HCT116 (cell line): ENCODE measurements around the gene GTPBP1. TPM values are rescaled to one million over a fixed set of nuclear protein-coding genes. Genes with fewer than 3 reads are reported as not detected.

ENCODE experiments used
- ATAC-seq: fragments of 200-7000 bp; cut with Tn5 transposase; 2 replicates; pipeline ENCODE4 v1.9.1; 2020; ENCODE audit warnings: mild to moderate bottlenecking, moderate library complexity
- BruUV-seq: library from RNA; stranded (reverse); fragments of 400-500 nt; replicated peaks from 2 replicates; lab custom pipeline; 2021; lab: Mats Ljungman, UMichigan
- CTCF ChIA-PET: fragments of 300-600 bp; sonication (Branson Sonifier 250); formaldehyde crosslinking; loops from one replicate; lab custom pipeline; 2021; ENCODE audit warnings: antibody characterized with exemption; lab: Charles Lee
- POLR2A ChIA-PET: fragments of 300-600, 350-600 bp; sonication (Branson Sonifier 250); formaldehyde crosslinking; loops from one replicate; lab custom pipeline; 2021; ENCODE audit warnings: antibody characterized with exemption; lab: Charles Lee
- RAD21 ChIA-PET, 2 experiments: fragments of 300-600 bp; sonication (Branson Sonifier 250); formaldehyde crosslinking; loops; one replicate each; lab custom pipeline; 2023; ENCODE audit warnings: low total read pairs in 2 of 2; ENCODE audit not compliant: uncharacterized antibody in 2 of 2, unreplicated experiment in 2 of 2, low non-redundant PET in 1 of 2; lab: Charles Lee
- DNase-seq: peaks from one replicate; pipeline ENCODE4 v3.0.0-alpha.2; 2010; ENCODE audit warnings: low read depth, low spot score
- H2AFZ ChIP-seq: fragments of 200-600 bp; shearing (Covaris generic), sonication (generic); 2 replicates; pipeline ENCODE4 v1.6.1; 2017; ENCODE audit warnings: low read depth, mixed run types, mixed read lengths, antibody characterized with exemption, low read length; ENCODE audit not compliant: poor library complexity, severe bottlenecking
- H3K27ac ChIP-seq: 2 replicates; pipeline ENCODE4 v1.5.1; 2012; ENCODE audit warnings: low read depth, low read length
- H3K27me3 ChIP-seq: fragments of 200-600 bp; sonication (generic); 2 replicates; pipeline ENCODE4 v1.6.1; 2016; ENCODE audit warnings: mixed run types, low read length, mixed read lengths; ENCODE audit not compliant: insufficient read depth
- H3K36me3 ChIP-seq, 2 experiments: fragments of 200-500 bp in 1 of 2; fragments of 200-600 bp in 1 of 2; sonication (Bioruptor generic) in 1 of 2; sonication (generic) in 1 of 2; 2 replicates each; pipeline versions ENCODE4 v1.5.1 to v1.6.1; 2014 to 2016; ENCODE audit warnings: low read length in 2 of 2, inconsistent platforms in 1 of 2, mixed read lengths in 1 of 2, mixed run types in 1 of 2; ENCODE audit not compliant: insufficient read depth in 2 of 2, control insufficient read depth in 1 of 2
- H3K4me1 ChIP-seq, 2 experiments: fragments of 200-600 bp in 1 of 2; sonication (generic) in 1 of 2; 2 replicates each; pipeline versions ENCODE4 v1.5.1 to v1.6.1; 2012 to 2017; ENCODE audit warnings: low read length in 2 of 2, inconsistent platforms in 1 of 2, mild to moderate bottlenecking in 1 of 2, mixed read lengths in 1 of 2, mixed run types in 1 of 2, moderate library complexity in 1 of 2; ENCODE audit not compliant: insufficient read depth in 2 of 2, control insufficient read depth in 1 of 2
- H3K4me2 ChIP-seq: fragments of 200-600 bp; sonication (generic); 2 replicates; pipeline ENCODE4 v1.6.1; 2017; ENCODE audit warnings: mixed run types, low read length, mixed read lengths
- H3K4me3 ChIP-seq, 2 experiments: fragments of 200-600 bp in 1 of 2; sonication (generic) in 1 of 2; replicated peaks in 1 of 2; 2 replicates each; pipeline ENCODE4 v1.5.1; 2011 to 2016; ENCODE audit warnings: low read length in 2 of 2, control low read depth in 1 of 2, low read depth in 1 of 2, mild to moderate bottlenecking in 1 of 2, mixed read lengths in 1 of 2, mixed run types in 1 of 2
- H3K79me2 ChIP-seq: fragments of 200-600 bp; sonication (generic); 2 replicates; pipeline ENCODE4 v1.6.1; 2017; ENCODE audit warnings: mild to moderate bottlenecking, mixed run types, low read length, moderate library complexity, mixed read lengths; ENCODE audit not compliant: insufficient read depth
- H3K9ac ChIP-seq: fragments of 200-600 bp; sonication (generic); 2 replicates; pipeline ENCODE4 v1.6.1; 2016; ENCODE audit warnings: low read length, mixed read lengths
- H3K9me2 ChIP-seq: fragments of 200-600 bp; sonication (generic), shearing (Covaris generic); 2 replicates; pipeline ENCODE4 v1.6.1; 2017; ENCODE audit warnings: mixed run types, mild to moderate bottlenecking, moderate library complexity; ENCODE audit not compliant: insufficient read depth
- H3K9me3 ChIP-seq, 2 experiments: fragments of 200-500 bp in 1 of 2; fragments of 200-600 bp in 1 of 2; sonication (Bioruptor generic) in 1 of 2; sonication (generic) in 1 of 2; 2 replicates each; pipeline ENCODE4 v1.6.1; 2014 to 2017; ENCODE audit warnings: low read length in 2 of 2, mixed read lengths in 2 of 2, inconsistent platforms in 1 of 2, low read depth in 1 of 2, mild to moderate bottlenecking in 1 of 2, mixed run types in 1 of 2, moderate library complexity in 1 of 2; ENCODE audit not compliant: control insufficient read depth in 1 of 2, insufficient read depth in 1 of 2
- H4K20me1 ChIP-seq: fragments of 200-600 bp; sonication (generic), shearing (Covaris generic); 2 replicates; pipeline ENCODE4 v1.6.1; 2017; ENCODE audit warnings: mixed run types, mild to moderate bottlenecking, moderate library complexity; ENCODE audit not compliant: insufficient read depth
- ATF3 ChIP-seq: IDR thresholded peaks from 2 replicates; pipeline ENCODE4 v1.6.1; 2012
- CBX3 ChIP-seq: IDR thresholded peaks from 2 replicates; pipeline ENCODE4 v1.6.1; 2012; ENCODE audit warnings: low read depth
- CTCF ChIP-seq, 3 experiments: fragments of 200-600 bp in 1 of 3; sonication (generic) in 1 of 3; IDR thresholded peaks in 2 of 3; conservative IDR thresholded peaks in 1 of 3; 2 replicates each; pipeline ENCODE4 v1.5.1; 2012 to 2017; ENCODE audit warnings: low read depth in 2 of 3, low read length in 2 of 3, antibody characterized with exemption in 1 of 3, borderline replicate concordance in 1 of 3, control low read depth in 1 of 3, mild to moderate bottlenecking in 1 of 3, mixed read lengths in 1 of 3, mixed run types in 1 of 3, moderate library complexity in 1 of 3; ENCODE audit not compliant: insufficient read depth in 1 of 3
- EZH2 ChIP-seq: fragments of 200-600 bp; sonication (generic); IDR thresholded peaks from 2 replicates; pipeline ENCODE4 v1.6.1; 2017; ENCODE audit warnings: antibody characterized with exemption, mixed run types
- EZH2phosphoT487 ChIP-seq: fragments of 200-600 bp; IDR thresholded peaks from 2 replicates; pipeline ENCODE4 v1.6.1; 2018; ENCODE audit warnings: antibody characterized with exemption, borderline replicate concordance
- FOSL1 ChIP-seq: IDR thresholded peaks from 2 replicates; pipeline ENCODE4 v1.6.1; 2012; ENCODE audit warnings: low read depth
- JUND ChIP-seq: IDR thresholded peaks from 2 replicates; pipeline ENCODE4 v1.6.1; 2012
- MAX ChIP-seq: IDR thresholded peaks from 2 replicates; pipeline ENCODE4 v1.6.1; 2012
- RAD21 ChIP-seq: IDR thresholded peaks from 2 replicates; pipeline ENCODE4 v1.6.1; 2012; ENCODE audit warnings: low read depth, mild to moderate bottlenecking
- REST ChIP-seq: IDR thresholded peaks from 2 replicates; pipeline ENCODE4 v1.6.1; 2012; ENCODE audit warnings: low read depth
- SIN3A ChIP-seq: IDR thresholded peaks from 2 replicates; pipeline ENCODE4 v1.6.1; 2012; ENCODE audit warnings: low read depth
- SP1 ChIP-seq: IDR thresholded peaks from 2 replicates; pipeline ENCODE4 v1.6.1; 2012; ENCODE audit warnings: low read depth
- SRF ChIP-seq: IDR thresholded peaks from 2 replicates; pipeline ENCODE4 v1.6.1; 2012; ENCODE audit warnings: low read depth
- TCF7L2 ChIP-seq: IDR thresholded peaks from 2 replicates; pipeline ENCODE4 v1.7.0; 2011; ENCODE audit warnings: borderline replicate concordance, inconsistent platforms; ENCODE audit not compliant: insufficient read depth, insufficient read length; ENCODE audit errors: extremely low read depth
- ZNF274 ChIP-seq: fragments of 200-500 bp; sonication (Bioruptor generic); IDR thresholded peaks from 2 replicates; pipeline ENCODE4 v1.6.1; 2014; ENCODE audit warnings: mild to moderate bottlenecking, low read depth, low read length, inconsistent platforms
- intact Hi-C: fragments of 100-400 bp; cut with micrococcal nuclease; formaldehyde crosslinking; loops from 2 replicates; pipeline ENCODE4 v1.10.0; 2022
- total RNA-seq: library from RNA; stranded (reverse); gene quantifications from one replicate; pipeline ENCODE4 v1.2.1, GENCODE V29; 2021; ENCODE audit not compliant: unreplicated experiment

Gene GTPBP1
- total RNA-seq, 1 experiment from 2014 or later: 48.2 TPM

- no peak overlapping the region for H3K4me3 ChIP-seq
- no peak for DNase-seq
- no peaks in the 10 kb centered on the region for H3K27me3 ChIP-seq
- ChIA-PET CTCF (no interaction called here), POLR2A (no interaction called here), RAD21 (no interaction called here)
- no peak overlapping the region for H3K9ac ChIP-seq
- no peak for TF ChIP-seq TCF7L2
- no peak for TF ChIP-seq REST
- no peak for TF ChIP-seq ZNF274
- TF ChIP-seq FOSL1: no peak
- no peak for TF ChIP-seq SIN3A
- no peak for TF ChIP-seq EZH2phosphoT487
- no peak for TF ChIP-seq CTCF (IDR thresholded peaks at IDR 0.05 in 2 of 3, conservative IDR thresholded peaks at IDR 0.05 in 1 of 3; ENCODE audit: borderline replicate concordance in 1 of 3, insufficient read depth in 1 of 3, low read depth in 2 of 3, low read length in 2 of 3)
- TF ChIP-seq CBX3: no peak
- no peak for TF ChIP-seq MAX
- no peak for TF ChIP-seq ATF3
- no peak for TF ChIP-seq SP1
- no peak for TF ChIP-seq EZH2
- no peak for TF ChIP-seq SRF
- no peak for TF ChIP-seq JUND
- TF ChIP-seq RAD21: no peak
- H3K4me2 ChIP-seq: no peak overlapping the region
- no peaks in the 10 kb centered on the region for H4K20me1 ChIP-seq
- H3K9me3 ChIP-seq: no peaks in the 10 kb centered on the region
- intact Hi-C loops: no loop called here
- no peaks in the 10 kb centered on the region for H3K79me2 ChIP-seq
- BruUV-seq: no TSS peak
- H3K27ac ChIP-seq: no peak overlapping the region
- no peaks in the 10 kb centered on the region for H3K4me1 ChIP-seq
- H2AFZ ChIP-seq: no peak overlapping the region
- no peak for ATAC-seq
- no peaks in the 10 kb centered on the region for H3K9me2 ChIP-seq
- H3K36me3 ChIP-seq: no peaks in the 10 kb centered on the region
Measured at GRCh38 chr22:38776086-38776485, 70.3 kb downstream of the GTPBP1 start.
